HEK293 (cell line): ENCODE results near the gene PEAK3.

ENCODE experiments used
- CTCF ChIP-seq: fragments of 450-650 bp; formaldehyde crosslinking; IDR thresholded peaks from 2 replicates; pipeline ENCODE4 v1.5.1; 2016; ENCODE audit warnings: missing biosample characterization, missing genetic modification characterization
- ZBTB11 ChIP-seq: fragments of 450-650 bp; formaldehyde crosslinking; conservative IDR thresholded peaks from 2 replicates; pipeline ENCODE4 v1.5.1; 2016; ENCODE audit warnings: low read depth, missing biosample characterization, missing genetic modification characterization
- ZNF341 ChIP-seq: fragments of 450-650 bp; formaldehyde crosslinking; IDR thresholded peaks from 2 replicates; pipeline ENCODE4; 2016; ENCODE audit warnings: low read depth, missing biosample characterization, missing genetic modification characterization
- ZNF362 ChIP-seq: fragments of 450-650 bp; formaldehyde crosslinking; IDR thresholded peaks from 2 replicates; pipeline ENCODE4 v1.5.1; 2016; ENCODE audit warnings: missing biosample characterization, missing genetic modification characterization
- ZNF670 ChIP-seq: fragments of 450-650 bp; formaldehyde crosslinking; IDR thresholded peaks from 2 replicates; pipeline ENCODE4 v1.5.1; 2016; ENCODE audit warnings: missing biosample characterization, missing genetic modification characterization, low read depth
- ZNF704 ChIP-seq: fragments of 450-650 bp; formaldehyde crosslinking; IDR thresholded peaks from 2 replicates; pipeline ENCODE4 v1.5.1; 2016; ENCODE audit warnings: missing biosample characterization, missing genetic modification characterization
- ZSCAN5A ChIP-seq: fragments of 450-650 bp; formaldehyde crosslinking; IDR thresholded peaks from 2 replicates; pipeline ENCODE4 v1.5.1; 2016; ENCODE audit warnings: missing biosample characterization, missing genetic modification characterization

- TF ChIP-seq ZSCAN5A (no peak), ZNF670 (tag by site-specific recombination) (no peak), CTCF (tag by site-specific recombination) (no peak), ZNF341 (tag by site-specific recombination) (no peak), ZNF362 (tag by site-specific recombination) (no peak), ZBTB11 (tag by site-specific recombination) (no peak), ZNF704 (tag by site-specific recombination) (no peak)
Measured at GRCh38 chr19:2280633-2281264, 1.2 kb downstream of the PEAK3 start.
